ENCODE measurements around the gene AATK.

Gene AATK

GRCh38 chr17:81071761-81072741 is 94.0 kb downstream of the AATK start:
- DNase-seq (ENCODE audit: low read depth), result no peak

GRCh38 chr17:81070541-81071246 is 95.3 kb downstream of the AATK start:
- no peak for DNase-seq (ENCODE audit: low read depth)

GRCh38 chr17:81069135-81069645 is 96.8 kb downstream of the AATK start:
- no peak for DNase-seq (ENCODE audit: low read depth)

GRCh38 chr17:81068411-81069134 is 97.4 kb downstream of the AATK start:
- no peak for DNase-seq (ENCODE audit: low read depth)

- no peak for DNase-seq (ENCODE audit: low read depth)
Observed at GRCh38 chr17:81067391-81067811, 98.6 kb downstream of the AATK start.

Data from stimulated activated CD4-positive, alpha-beta T cell treated with anti-CD3 and anti-CD28 coated beads, Interleukin-2, amount 100 ng/mL, for 4 hours (primary cell).